HG03354 (cell line): ENCODE data around the gene UNC5CL.
"Not testable (repeated sequence)": the region's sequence is repeated elsewhere in the genome, so short reads cannot be mapped to it uniquely, and the experiment has no call there.

Experiments
- ATAC-seq: cut with Tn5 transposase; IDR thresholded peaks from one replicate; pipeline ENCODE4 v1.9.1; 2021; ENCODE audit warnings: mild to moderate bottlenecking; ENCODE audit not compliant: unreplicated experiment, poor library complexity, severe bottlenecking

UNC5CL gene

DNA sequence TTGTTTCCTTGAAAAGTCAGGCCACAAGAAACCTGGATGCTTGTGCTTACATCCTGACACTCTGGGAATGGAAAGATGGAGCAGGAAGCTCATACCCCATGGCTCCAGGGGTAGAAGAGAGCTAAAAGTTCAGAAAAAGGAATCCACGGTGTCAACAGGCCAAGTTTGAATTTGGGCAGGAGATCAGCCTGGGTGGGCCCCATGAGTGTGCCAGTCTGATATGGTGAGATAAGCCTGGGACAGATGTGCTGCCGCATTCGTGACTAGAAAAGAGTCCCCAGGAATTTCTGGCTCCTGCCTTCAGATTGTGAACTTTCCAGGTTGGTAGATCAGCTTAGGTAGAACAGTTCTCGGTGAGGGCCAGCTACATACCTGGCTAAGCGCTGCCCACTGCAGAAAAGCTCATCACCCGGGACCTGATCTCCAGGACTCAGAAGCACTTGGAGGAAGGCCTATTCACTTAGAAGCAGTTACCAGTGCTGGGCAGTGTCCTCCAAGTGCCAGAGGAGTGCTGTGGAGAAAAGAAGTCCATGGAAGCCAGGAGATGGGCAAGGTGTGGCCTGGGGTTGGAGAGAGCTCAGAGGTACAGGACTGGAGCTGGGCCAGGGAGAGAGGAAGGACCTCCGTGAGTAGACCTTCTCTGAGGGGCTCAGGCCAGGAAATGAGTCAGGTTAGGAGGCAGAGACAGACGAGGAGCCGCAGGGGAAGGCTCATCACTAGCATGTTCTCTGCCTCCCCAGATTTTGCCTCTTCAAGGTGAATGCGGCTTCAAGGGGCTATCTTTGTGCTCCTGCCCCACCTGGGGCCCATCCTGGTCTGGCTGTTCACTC, 3.4 kb upstream of the UNC5CL start, which contains the start of gene TSPO2:
Gene TSPO2 (plus strand): TSS at position 242 of the 830 bp plus-strand sequence. CDS start 519 bp downstream, at position 761.
- no peak for ATAC-seq

GRCh38 chr6:41040940-41041536, 2.0 kb upstream of the UNC5CL start:
- no peak for ATAC-seq

GRCh38 chr6:41040101-41040939, 1.3 kb upstream of the UNC5CL start:
- ATAC-seq: peak; percentile 59

- no peak for ATAC-seq
Measured at GRCh38 chr6:41038205-41038604, 816 bp downstream of the UNC5CL start.

DNA sequence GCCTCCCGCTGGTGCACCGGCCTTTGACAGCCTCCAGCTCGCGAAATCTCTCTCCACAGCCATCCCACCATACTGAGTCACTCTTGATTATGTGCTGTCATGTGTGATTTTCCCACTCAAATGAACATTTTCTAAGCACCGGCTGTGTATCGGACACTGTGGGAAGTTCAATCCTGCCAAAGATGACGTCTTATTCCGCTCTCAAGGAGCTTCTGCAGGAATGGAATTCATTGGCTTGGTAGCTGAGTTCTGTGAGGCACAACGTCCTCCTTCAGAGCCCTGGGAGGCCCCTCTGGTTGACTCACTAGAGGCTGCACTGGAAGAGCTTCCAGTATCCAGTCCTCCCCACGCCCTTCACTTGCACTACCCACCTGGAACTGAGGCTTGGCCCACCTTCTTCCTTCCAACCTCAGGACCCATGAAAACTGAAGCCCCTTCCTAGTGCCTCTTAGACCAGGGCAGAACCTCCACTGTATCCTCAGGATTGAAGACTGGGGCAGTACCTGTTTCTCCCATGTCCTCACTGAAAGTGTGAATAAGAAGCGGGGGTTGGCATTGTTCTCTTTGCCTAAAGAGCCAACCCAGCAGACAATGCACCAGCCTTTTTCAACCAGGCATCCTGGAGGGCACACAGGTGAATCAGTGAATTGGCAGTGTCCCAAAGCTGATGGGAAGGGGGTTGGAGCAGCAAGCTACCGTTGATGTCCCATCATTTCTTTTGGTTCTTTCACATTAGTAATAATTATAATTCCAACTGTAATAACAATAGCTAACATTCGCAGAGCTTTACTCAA, 1.7 kb downstream of the UNC5CL start:
- ATAC-seq: no peak

GRCh38 chr6:41036601-41037000, 2.4 kb downstream of the UNC5CL start:
- ATAC-seq: no peak

DNA sequence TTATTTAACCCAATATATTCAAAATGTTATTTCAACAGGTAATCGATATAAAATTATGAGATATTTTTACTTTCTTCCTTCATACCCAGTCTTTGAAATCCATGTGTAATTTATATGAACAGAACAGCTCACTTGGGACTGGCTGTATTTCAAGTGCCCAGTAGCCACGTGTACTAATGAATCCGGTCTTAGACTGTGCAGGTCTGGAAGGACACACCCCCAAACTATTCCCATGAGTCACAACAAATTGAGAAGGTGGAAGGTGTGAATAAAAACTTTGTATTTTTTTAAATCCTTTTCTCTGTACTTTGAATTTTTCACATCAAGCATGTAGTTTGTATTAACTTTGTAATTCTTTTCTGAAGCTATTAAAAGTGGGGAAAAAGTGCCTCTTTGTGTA, 2.8 kb downstream of the UNC5CL start:
- no peak for ATAC-seq

DNA sequence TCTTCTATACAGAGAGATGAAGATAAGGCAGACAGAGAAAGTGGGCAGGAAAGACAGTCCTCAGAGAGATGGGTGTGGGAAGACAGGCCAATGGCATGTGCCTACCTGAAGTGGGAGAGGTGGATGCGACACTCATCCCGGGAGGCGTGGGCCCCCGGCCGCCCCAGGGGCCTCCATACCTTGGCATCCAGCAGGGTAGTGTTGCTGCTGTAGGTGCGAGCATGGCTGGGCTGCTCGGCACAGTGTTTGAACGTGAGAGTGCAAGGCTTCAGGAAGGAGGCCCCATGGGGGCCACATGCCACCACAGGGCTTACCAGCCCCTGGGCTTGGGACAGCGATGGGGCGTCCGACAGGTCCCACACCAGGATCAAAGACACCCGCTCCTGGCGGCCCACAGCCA, 5.2 kb downstream of the UNC5CL start:
- ATAC-seq: no peak

DNA sequence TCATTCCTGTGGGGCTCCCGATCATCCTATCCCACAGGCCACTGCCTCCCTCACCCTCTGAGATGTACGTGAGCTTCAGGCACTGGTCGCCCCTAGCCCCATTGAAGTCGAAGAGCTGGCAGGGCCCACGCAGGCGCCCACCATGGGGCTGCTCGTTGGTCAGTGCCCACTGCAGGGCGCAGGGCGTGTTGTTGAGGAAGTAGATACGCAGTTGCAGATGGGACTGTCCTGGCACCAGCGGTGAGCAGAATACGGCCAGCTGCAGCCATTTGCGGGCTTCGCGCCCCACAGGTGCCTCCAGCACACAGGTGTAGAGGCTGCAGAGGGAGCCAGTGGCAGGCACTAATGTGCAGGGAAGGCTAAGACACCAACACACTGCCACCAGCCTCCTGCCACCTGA, 6.2 kb downstream of the UNC5CL start:
- no peak for ATAC-seq

- ATAC-seq: peak; percentile 47
Measured at GRCh38 chr6:41028561-41029412, 10.2 kb downstream of the UNC5CL start.

GRCh38 chr6:41027799-41028560, 11.0 kb downstream of the UNC5CL start:
- peak; percentile 92 for ATAC-seq

DNA sequence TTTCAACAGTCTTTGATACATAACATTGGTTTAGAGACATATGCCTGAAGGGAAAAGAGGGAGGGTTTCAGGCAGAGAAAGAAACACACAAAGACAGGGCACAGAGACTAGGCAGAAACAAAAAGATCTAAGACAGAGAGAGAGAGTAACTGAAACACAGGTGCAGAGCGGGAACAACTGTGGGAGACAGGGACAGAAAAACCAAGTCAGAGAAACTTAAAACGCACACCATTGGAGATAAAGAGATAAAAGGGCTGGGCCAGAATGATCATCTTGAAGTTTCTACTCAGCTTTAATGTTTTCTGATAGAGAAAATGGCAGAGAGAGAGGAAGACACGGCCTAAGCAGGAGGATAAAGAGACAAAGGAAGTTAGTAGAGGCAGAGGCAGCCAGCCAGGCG, 11.8 kb downstream of the UNC5CL start:
- no peak for ATAC-seq

DNA sequence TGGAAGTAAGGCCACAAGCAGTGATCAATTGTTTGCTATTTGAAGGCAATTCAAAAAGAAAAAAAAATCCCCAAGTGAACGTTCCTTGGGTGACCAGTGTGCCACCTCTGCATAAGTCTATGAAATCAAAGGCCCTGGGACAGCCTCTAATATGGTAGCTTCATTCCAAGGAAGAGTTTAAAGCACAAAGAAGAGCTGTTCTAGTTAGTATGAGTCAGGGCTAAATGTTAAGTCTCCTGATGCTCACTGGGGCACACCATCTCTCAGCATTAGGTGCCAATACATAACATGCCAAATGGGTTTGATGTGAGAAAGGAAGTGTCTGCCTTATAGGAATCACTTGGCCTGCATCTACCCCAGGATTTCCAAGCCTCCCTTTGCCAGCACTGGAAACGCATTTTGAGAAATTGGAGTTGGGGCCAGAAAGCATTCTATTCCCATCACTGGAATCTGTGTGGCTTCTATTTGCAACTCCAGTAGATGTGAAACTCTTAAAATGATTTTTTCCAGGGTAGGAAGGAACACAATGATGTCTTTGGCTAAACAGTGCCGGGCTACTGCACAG, 13.0 kb downstream of the UNC5CL start:
- ATAC-seq: no peak

- ATAC-seq: no peak
Measured at GRCh38 chr6:41023114-41023513, 15.9 kb downstream of the UNC5CL start.

GRCh38 chr6:41022294-41022693, 16.7 kb downstream of the UNC5CL start:
- no peak for ATAC-seq

DNA sequence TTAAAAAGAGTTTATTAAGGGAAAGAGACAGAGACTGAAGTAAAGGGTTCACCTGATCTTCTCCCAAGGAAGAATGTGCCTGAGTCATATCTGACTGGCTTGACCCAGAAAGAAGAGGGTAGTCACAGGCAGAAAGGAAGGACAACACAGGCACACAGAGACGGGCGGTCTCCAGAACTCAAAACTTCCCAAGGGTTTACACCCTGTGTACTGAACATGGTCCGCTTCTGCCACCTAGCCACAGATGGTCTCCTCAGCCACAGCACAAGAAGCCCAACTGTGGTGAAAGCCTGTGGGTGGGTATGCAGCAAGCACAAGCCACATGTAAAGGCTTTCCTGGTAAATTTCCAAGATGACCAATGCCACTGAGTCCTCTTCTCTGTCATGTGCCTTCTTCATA, 17.2 kb downstream of the UNC5CL start:
- no peak for ATAC-seq

- ATAC-seq: no peak
Measured at GRCh38 chr6:41017663-41018062, 21.4 kb downstream of the UNC5CL start.

DNA sequence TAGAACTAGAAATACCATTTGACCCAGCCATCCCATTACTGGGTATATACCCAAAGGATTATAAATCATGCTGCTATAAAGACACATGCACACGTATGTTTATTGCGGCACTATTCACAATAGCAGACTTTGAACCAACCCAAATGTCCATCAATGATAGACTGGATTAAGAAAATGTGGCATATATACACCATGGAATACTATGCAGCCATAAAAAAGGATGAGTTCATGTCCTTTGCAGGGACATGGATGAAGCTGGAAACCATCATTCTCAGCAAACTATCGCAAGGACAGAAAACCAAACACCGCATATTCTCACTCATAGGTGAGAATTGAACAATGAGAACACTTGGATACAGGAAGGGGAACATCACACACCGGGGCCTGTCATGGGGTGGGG, 23.2 kb downstream of the UNC5CL start:
- not testable (repeated sequence) for ATAC-seq
